GM12872 (cell line): ENCODE results near the gene CRIP1.

Experiments
- TF ChIP-seq, protein P1 (sequence below): IDR thresholded peaks from 3 replicates; pipeline ENCODE4 v1.5.1; 2011; ENCODE audit warnings: low read depth, mild to moderate bottlenecking, low read length, moderate library complexity; ENCODE audit not compliant: insufficient read depth

Gene CRIP1

DNA sequence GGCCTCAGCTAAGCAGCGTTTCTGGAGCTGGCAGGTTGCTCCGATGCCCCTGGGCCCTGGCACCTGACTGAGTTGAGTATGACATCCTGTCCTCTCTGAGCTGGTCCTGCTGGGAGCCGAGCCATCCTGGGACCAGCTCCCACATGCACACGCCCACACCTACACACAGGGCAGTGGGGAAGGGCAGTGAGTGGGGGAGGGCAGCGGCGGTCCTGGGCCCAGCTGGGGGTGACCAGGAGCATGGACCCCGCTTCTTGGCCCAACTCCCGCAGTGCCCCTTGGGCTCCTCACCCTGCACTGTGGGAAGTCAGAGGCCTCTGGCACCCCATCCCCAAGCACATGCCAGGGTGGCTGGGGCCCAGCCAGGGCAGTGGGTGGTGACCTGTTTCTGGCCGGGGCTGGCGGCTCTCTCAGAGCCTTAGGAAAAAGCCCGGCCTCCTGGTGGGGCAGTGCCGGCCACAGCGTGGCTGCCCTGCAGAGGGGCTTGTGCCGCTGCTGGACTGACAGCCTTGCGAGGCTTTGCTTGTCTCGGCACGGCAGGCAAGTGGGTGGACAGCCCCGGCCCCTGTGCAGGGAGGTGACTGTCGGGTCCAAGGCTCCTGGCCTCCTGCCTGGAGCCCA, 18.0 kb upstream of the CRIP1 start:
- TF ChIP-seq, protein P1, sequence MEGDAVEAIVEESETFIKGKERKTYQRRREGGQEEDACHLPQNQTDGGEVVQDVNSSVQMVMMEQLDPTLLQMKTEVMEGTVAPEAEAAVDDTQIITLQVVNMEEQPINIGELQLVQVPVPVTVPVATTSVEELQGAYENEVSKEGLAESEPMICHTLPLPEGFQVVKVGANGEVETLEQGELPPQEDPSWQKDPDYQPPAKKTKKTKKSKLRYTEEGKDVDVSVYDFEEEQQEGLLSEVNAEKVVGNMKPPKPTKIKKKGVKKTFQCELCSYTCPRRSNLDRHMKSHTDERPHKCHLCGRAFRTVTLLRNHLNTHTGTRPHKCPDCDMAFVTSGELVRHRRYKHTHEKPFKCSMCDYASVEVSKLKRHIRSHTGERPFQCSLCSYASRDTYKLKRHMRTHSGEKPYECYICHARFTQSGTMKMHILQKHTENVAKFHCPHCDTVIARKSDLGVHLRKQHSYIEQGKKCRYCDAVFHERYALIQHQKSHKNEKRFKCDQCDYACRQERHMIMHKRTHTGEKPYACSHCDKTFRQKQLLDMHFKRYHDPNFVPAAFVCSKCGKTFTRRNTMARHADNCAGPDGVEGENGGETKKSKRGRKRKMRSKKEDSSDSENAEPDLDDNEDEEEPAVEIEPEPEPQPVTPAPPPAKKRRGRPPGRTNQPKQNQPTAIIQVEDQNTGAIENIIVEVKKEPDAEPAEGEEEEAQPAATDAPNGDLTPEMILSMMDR = no peak

DNA sequence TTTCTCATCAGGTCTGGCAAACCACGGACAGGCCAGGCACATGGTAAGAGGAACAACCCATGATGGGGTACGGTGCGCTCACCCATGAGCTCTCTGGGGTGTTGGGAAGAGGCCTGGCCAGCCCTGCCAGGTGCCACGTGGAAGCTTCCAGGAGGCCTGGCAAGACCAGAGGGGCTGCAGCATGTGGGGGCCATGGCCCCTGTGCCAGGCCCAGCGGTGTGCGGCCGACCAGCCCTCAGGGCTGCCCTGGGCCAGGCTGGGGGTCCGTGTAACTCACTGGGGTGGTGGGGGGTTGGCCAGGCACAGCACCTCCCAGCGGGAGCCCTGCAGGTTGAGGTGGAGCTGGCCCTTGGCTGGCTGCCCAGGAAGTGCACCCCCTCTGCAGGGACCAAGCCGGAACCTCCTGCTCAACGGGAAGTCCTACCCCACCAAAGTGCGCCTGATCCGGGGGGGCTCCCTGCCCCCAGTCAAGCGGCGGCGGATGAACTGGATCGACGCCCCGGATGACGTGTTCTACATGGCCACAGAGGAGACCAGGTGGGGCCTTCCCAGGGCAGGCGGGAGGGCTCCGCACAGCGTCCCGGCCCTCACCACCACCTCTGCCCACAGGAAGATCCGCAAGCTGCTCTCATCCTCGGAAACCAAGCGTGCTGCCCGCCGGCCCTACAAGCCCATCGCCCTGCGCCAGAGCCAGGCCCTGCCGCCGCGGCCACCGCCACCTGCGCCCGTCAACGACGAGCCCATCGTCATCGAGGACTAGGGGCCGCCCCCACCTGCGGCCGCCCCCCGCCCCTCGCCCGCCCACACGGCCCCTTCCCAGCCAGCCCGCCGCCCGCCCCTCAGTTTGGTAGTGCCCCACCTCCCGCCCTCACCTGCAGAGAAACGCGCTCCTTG, 17.0 kb upstream of the CRIP1 start:
- TF ChIP-seq, protein P1 = no peak

DNA sequence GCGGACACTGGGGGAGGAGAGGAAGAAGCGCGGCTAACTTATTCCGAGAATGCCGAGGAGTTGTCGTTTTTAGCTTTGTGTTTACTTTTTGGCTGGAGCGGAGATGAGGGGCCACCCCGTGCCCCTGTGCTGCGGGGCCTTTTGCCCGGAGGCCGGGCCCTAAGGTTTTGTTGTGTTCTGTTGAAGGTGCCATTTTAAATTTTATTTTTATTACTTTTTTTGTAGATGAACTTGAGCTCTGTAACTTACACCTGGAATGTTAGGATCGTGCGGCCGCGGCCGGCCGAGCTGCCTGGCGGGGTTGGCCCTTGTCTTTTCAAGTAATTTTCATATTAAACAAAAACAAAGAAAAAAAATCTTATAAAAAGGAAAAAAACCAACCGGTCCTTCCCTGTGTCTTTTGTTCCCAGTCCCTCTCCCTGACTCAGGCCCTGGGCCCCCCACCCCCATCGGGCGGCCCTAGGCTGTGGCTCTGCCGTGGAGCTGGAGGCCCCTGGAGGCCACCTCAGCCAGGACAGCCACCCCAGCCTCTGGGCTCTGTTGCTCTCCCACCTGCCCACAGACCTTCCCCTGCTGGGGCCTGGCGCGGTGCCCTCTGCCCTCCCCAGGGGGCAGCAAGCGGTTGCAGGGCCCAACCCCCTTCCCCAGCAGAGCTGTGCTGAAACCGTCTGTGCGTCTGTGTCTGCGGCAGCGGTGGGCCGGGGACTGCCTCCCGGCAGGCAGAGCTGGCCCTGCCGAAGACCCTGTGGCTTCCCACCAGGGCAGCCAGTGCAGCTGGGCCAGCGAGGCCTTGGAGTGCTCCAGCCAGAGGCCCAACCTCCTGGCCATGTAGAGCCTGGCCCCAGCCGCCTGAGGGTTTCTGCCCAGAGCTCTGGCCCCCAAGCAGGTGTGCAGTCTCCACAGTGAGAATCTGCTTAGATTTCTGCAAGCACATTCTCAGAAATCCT, 16.1 kb upstream of the CRIP1 start:
- TF ChIP-seq, protein P1 = no peak

DNA sequence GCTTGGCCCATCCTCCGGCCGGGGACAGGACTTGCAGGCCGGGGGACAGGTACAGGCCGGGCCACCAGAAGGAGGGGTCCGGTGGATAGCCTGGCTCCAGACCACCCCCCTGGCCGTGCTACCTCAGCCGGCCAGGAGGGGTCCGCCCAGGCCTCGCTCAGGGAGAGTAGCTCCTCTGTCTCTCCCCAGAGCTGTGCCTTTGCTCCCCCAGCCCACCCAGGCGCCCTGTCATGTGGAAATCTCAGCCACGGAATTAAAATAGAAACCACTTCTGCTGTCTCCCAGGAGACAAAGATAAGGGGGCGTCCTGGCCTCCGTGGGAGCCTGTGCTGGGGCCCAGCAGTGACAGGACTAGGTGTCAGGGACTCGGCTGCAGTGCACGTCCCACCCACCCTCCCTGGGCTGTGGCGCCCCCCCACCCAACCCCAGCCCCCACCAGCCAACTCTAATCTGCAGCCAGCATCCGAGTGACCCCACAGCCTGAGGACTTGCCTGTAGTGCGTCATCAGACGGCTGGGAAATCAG, 15.3 kb upstream of the CRIP1 start:
- TF ChIP-seq, protein P1 = 0 out of 3 replicates have a peak, but pooled peaks have one; percentile 29

DNA sequence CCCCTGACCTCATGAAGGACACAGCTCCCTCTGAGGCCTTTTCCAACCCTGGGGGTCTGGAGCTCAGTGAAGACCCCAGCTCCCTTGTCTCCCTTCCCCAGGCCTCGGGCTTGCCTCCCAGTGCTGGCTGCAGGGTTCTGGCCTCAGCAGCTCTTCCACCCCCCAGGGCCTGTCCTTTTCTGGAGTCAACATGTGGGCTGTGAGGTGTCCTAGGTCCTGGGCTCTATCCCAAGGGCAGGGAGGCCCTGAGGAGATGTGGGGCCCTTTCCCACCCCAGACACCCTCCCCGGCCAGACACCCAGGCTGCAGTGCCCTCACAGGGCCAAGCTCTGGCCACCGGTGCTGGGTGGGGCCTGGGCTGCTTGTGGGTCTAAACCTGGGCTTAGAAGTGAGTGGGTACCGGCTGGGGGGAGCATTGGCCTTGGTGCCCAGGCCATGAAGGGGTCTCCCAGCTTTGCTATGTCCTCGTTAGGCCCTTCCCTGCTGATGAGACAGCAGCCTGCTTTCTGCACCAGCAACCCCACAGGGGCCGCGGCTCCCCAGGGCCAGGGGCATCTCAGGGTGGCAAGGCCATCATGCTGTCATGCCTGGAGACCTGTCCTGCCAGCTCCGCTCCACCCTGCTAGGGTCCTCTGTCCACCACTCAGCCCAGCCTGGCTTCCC, 14.7 kb upstream of the CRIP1 start:
- TF ChIP-seq, protein P1 = no peak

DNA sequence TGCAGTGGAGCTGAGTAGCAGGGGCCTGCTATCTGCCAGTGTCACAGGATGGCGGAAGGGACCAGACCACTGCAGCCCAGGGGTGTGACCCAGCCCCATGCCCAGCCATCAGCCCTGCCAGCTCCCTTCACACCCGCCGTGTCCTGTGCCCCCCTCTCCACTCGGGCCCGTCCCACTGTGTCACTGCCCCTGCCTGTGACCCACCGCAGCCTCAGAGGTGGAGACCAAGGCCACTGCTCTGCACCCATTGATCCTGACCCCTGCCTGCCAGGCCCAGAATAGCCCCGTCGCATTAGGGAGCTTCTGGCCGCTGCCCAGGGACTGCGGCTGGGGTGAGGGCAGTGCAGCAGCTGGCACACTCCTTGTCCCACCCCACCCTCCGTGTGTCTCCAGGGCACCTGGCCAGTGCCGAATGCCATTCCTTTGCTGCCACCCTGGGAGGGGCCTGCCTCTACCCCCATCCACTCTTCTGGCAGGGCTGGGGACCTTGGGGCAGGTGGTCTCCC, 14.1 kb upstream of the CRIP1 start:
- TF ChIP-seq, protein P1 = no peak
